ENCODE results near the gene FHIT.

GRCh38 chr3:60742606-60743145 lies 508.6 kb downstream of the FHIT start:
- peak; percentile 58 for TF ChIP-seq CTCF (conservative IDR thresholded peaks at IDR 0.05; ENCODE audit: low read depth, low read length)
- TF ChIP-seq EZH2 (IDR thresholded peaks at IDR 0.05; ENCODE audit: low read length, unreplicated experiment), result no peak
- no peak for TF ChIP-seq EZH2phosphoT487 (IDR thresholded peaks at IDR 0.05; ENCODE audit: borderline replicate concordance, low read length)

Data from PC-3 (cell line).